MM.1S (cell line): Measurements from ENCODE around the gene CRYBG3.

Source experiments
- DNase-seq: peaks from one replicate; pipeline ENCODE4 v3.0.0-alpha.2; 2015
- H2AFZ ChIP-seq: fragments of 300-600 bp; sonication (generic); 2 replicates; pipeline ENCODE4 v1.6.0; 2016; ENCODE audit warnings: antibody characterized with exemption, low read length
- H3F3A ChIP-seq: fragments of 300-600 bp; sonication (generic); 2 replicates; pipeline ENCODE4 v1.6.1; 2016; ENCODE audit warnings: mild to moderate bottlenecking, antibody characterized with exemption, low read length, moderate library complexity, mixed read lengths; ENCODE audit not compliant: insufficient read depth
- H3K27ac ChIP-seq: fragments of 300-600 bp; sonication (generic); 2 replicates; pipeline ENCODE4 v1.5.1; 2016; ENCODE audit warnings: mild to moderate bottlenecking, low read length
- H3K27me3 ChIP-seq: fragments of 300-600 bp; sonication (generic); replicated peaks from 2 replicates; pipeline ENCODE4 v1.6.0; 2016; ENCODE audit warnings: low read length; ENCODE audit not compliant: insufficient read depth
- H3K36me3 ChIP-seq: fragments of 300-600 bp; sonication (generic); replicated peaks from 2 replicates; pipeline ENCODE4 v1.6.1; 2016; ENCODE audit warnings: mild to moderate bottlenecking, low read length, mixed read lengths; ENCODE audit not compliant: insufficient read depth
- H3K4me1 ChIP-seq: fragments of 300-600 bp; sonication (generic); 2 replicates; pipeline ENCODE4 v1.6.1; 2016; ENCODE audit warnings: low read length, mixed read lengths
- H3K4me2 ChIP-seq: fragments of 300-600 bp; sonication (generic); 2 replicates; pipeline ENCODE4 v1.6.0; 2016; ENCODE audit warnings: low read depth, low read length
- H3K4me3 ChIP-seq: fragments of 300-600 bp; sonication (generic); 2 replicates; pipeline ENCODE4 v1.5.1; 2016; ENCODE audit warnings: low read length, mixed read lengths
- H3K79me2 ChIP-seq: fragments of 300-600 bp; sonication (generic); 2 replicates; pipeline ENCODE4 v1.6.1; 2016; ENCODE audit warnings: mixed run types, low read length, mixed read lengths
- H3K9ac ChIP-seq: fragments of 300-600 bp; sonication (generic); 2 replicates; pipeline ENCODE4 v1.6.1; 2016; ENCODE audit warnings: low read length, mixed read lengths
- H3K9me2 ChIP-seq: fragments of 300-600 bp; sonication (generic); replicated peaks from 2 replicates; pipeline ENCODE4 v1.6.1; 2016; ENCODE audit warnings: mild to moderate bottlenecking, low read length, mixed read lengths; ENCODE audit not compliant: insufficient read depth
- H3K9me3 ChIP-seq: fragments of 300-600 bp; sonication (generic); replicated peaks from 2 replicates; pipeline ENCODE4 v1.6.1; 2016; ENCODE audit warnings: mild to moderate bottlenecking, low read length, mixed read lengths; ENCODE audit not compliant: insufficient read depth
- H4K20me1 ChIP-seq: fragments of 300-600 bp; sonication (generic); 2 replicates; pipeline ENCODE4 v1.6.1; 2016; ENCODE audit warnings: mild to moderate bottlenecking, low read length, moderate library complexity, mixed read lengths; ENCODE audit not compliant: insufficient read depth
- EZH2 ChIP-seq: fragments of 300-600 bp; sonication (generic); optimal IDR thresholded peaks from 2 replicates; pipeline ENCODE3; 2017; ENCODE audit warnings: low read depth, mild to moderate bottlenecking, antibody characterized with exemption, low read length, mixed read lengths
- EZH2phosphoT487 ChIP-seq: fragments of 300-600 bp; sonication (generic); IDR thresholded peaks from 2 replicates; pipeline ENCODE4 v1.6.1; 2018; ENCODE audit warnings: antibody characterized with exemption, low read length
- TF ChIP-seq, protein P1 (sequence below): fragments of 300-600 bp; sonication (generic); IDR thresholded peaks from 2 replicates; pipeline ENCODE4 v1.5.1; 2016; ENCODE audit warnings: antibody characterized with exemption, low read length, mixed read lengths

Gene CRYBG3

GRCh38 chr3:97970956-97971620, 149.3 kb downstream of the CRYBG3 start:
- H3K4me1 ChIP-seq: peaks cover 43% of the 10 kb centered on the region
- H3K27me3 ChIP-seq: no peaks in the 10 kb centered on the region
- 0 out of 2 replicates have a peak, but pooled peaks cover 9% of the 10 kb centered on the region for H3K36me3 ChIP-seq
- peaks cover 58% of the 10 kb centered on the region for H3K79me2 ChIP-seq
- peak overlapping the region; percentile 33; the same call in 1 of the 2 replicates for H3K27ac ChIP-seq
- no peak for DNase-seq
- no peak for TF ChIP-seq EZH2phosphoT487
- TF ChIP-seq EZH2: no peak
- TF ChIP-seq, protein P1, sequence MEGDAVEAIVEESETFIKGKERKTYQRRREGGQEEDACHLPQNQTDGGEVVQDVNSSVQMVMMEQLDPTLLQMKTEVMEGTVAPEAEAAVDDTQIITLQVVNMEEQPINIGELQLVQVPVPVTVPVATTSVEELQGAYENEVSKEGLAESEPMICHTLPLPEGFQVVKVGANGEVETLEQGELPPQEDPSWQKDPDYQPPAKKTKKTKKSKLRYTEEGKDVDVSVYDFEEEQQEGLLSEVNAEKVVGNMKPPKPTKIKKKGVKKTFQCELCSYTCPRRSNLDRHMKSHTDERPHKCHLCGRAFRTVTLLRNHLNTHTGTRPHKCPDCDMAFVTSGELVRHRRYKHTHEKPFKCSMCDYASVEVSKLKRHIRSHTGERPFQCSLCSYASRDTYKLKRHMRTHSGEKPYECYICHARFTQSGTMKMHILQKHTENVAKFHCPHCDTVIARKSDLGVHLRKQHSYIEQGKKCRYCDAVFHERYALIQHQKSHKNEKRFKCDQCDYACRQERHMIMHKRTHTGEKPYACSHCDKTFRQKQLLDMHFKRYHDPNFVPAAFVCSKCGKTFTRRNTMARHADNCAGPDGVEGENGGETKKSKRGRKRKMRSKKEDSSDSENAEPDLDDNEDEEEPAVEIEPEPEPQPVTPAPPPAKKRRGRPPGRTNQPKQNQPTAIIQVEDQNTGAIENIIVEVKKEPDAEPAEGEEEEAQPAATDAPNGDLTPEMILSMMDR: no peak
- peaks cover 22% of the 10 kb centered on the region for H3F3A ChIP-seq
- H3K9me2 ChIP-seq: no peaks in the 10 kb centered on the region
- peak overlapping the region; percentile 64 for H3K4me3 ChIP-seq
- no peaks in the 10 kb centered on the region for H4K20me1 ChIP-seq
- H2AFZ ChIP-seq: peak overlapping the region; percentile 23
- H3K4me2 ChIP-seq: peak overlapping the region; percentile 84
- H3K9me3 ChIP-seq: no peaks in the 10 kb centered on the region
- peak overlapping the region; percentile 49 for H3K9ac ChIP-seq

DNA sequence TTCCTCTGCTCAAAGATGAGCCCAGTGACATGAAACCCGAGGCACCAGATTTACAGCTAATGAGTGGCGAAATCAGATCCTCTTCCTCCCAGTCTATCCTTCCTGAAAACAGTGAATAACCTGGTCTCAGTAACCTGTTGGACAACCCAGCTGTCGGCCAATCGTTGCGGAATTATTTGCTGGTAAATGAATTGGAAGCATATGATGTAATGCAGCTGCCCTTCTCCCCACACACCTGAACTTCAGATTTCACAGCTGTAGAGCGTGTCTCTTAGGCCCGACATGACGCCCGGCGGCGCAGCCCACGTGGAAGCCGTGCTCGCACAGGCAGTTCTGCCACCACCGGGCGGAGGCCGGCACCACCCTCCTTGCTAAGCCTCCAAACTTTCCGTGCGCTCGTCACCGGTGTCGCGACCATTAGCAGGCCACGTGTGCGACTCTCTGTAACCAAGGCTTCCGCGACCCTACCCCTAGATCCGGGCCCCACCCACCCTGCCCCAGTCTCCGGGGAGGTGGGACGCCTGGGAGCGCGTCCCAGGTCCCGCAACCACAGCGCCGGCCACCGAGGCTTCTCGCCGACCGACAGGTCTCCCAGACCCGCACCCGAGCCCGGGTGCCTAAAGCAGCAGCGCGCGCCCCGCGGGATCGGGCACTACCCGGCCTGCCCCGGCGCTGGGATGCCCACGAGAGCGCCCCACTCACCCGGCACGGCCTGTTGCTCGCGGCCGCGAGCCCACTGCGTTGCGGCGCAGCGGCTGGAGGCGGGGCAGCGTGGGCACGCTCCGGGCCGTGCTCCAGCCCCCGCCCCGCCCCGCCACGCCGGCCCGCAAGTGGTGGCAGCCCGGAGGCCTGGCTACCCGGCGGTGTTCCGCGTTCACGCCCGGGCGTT, 150.1 kb downstream of the CRYBG3 start, which contains the start of gene RIOX2:
RIOX2 (minus strand) TSS at position 753 of the 889 bp plus-strand sequence. CDS start 4,838 bp downstream, outside the sequence.
- Histone ChIP-seq H3K4me1 (peaks cover 43% of the 10 kb centered on the region), H3K4me3 (peak within 1 kb of the TSS; percentile 64), H3K79me2 (peaks cover 50% of the 10 kb centered on the region), H3K9me2 (no peaks in the 10 kb centered on the region), H3K27me3 (no peaks in the 10 kb centered on the region), H3K4me2 (peak within 1 kb of the TSS; percentile 84), H2AFZ (peak within 1 kb of the TSS; percentile 25), H3F3A (peaks cover 22% of the 10 kb centered on the region), H3K36me3 (0 out of 2 replicates have a peak, but pooled peaks cover 4% of the 10 kb centered on the region), H3K9me3 (no peaks in the 10 kb centered on the region), H4K20me1 (no peaks in the 10 kb centered on the region), H3K9ac (peak within 1 kb of the TSS; percentile 49), H3K27ac (peak within 1 kb of the TSS; percentile 33; the same call in 1 of the 2 replicates)
- DNase-seq: peak; percentile 85
- TF ChIP-seq EZH2phosphoT487 (no peak), EZH2 (no peak)
- TF ChIP-seq, protein P1: no peak

GRCh38 chr3:97972976-97973375, 151.2 kb downstream of the CRYBG3 start:
- no peaks in the 10 kb centered on the region for H3K9me3 ChIP-seq
- H3K36me3 ChIP-seq: no peaks in the 10 kb centered on the region
- no peaks in the 10 kb centered on the region for H3K27me3 ChIP-seq
- H3F3A ChIP-seq: peaks cover 22% of the 10 kb centered on the region
- peaks cover 39% of the 10 kb centered on the region for H3K79me2 ChIP-seq
- H3K9me2 ChIP-seq: no peaks in the 10 kb centered on the region
- H3K4me2 ChIP-seq: peak overlapping the region; percentile 38; the same call in 1 of the 2 replicates
- peaks cover 43% of the 10 kb centered on the region for H3K4me1 ChIP-seq
- DNase-seq: no peak
- 0 out of 2 replicates have a peak overlapping the region, but pooled peaks have one; percentile 12 for H3K4me3 ChIP-seq
- H2AFZ ChIP-seq: 0 out of 2 replicates have a peak overlapping the region, but pooled peaks have one; percentile 25
- no peak for TF ChIP-seq EZH2
- TF ChIP-seq, protein P1: no peak
- no peak for TF ChIP-seq EZH2phosphoT487
- H3K9ac ChIP-seq: no peak overlapping the region
- H3K27ac ChIP-seq: no peak overlapping the region
- H4K20me1 ChIP-seq: no peaks in the 10 kb centered on the region
